Psoas muscle (tissue), 8 donors: ENCODE data around the gene ATG4B. TPM values are rescaled to one million over a fixed set of nuclear protein-coding genes. Genes with fewer than 3 reads are reported as not detected.

Experiments
- ATAC-seq, 4 donors: fragments of 200-7000 bp; cut with Tn5 transposase; one replicate each; pipeline ENCODE4 v1.9.1; 2020; ENCODE audit warnings: moderate library complexity in 3 of 4, mild to moderate bottlenecking in 2 of 4
- DNase-seq, 2 donors: peaks; one replicate each; pipeline ENCODE4 v3.0.0-alpha.2; 2020
- H3K27ac ChIP-seq: fragments of 200-600 bp; one replicate; pipeline ENCODE4 v1.8.0; 2022
- H3K27me3 ChIP-seq, 3 donors: fragments of 200-600 bp in 1 of 3; one replicate each; pipeline versions ENCODE4 v1.6.1 to v1.8.0; 2013 to 2022; ENCODE audit warnings: low read length in 2 of 3, mild to moderate bottlenecking in 2 of 3, moderate library complexity in 1 of 3; ENCODE audit not compliant: insufficient read depth in 3 of 3
- H3K36me3 ChIP-seq, 2 donors: fragments of 200-600 bp in 1 of 2; one replicate each; pipeline versions ENCODE4 v1.6.1 to v1.8.0; 2013 to 2022; ENCODE audit warnings: low read depth in 1 of 2, mild to moderate bottlenecking in 1 of 2, moderate library complexity in 1 of 2; ENCODE audit not compliant: insufficient read depth in 1 of 2
- H3K4me1 ChIP-seq: fragments of 200-600 bp; one replicate; pipeline ENCODE4 v1.8.0; 2022
- H3K4me3 ChIP-seq: fragments of 200-600 bp; one replicate; pipeline ENCODE4 v1.8.0; 2022; ENCODE audit warnings: mild to moderate bottlenecking
- H3K9me3 ChIP-seq: fragments of 200-600 bp; one replicate; pipeline ENCODE4 v1.8.0; 2022
- CTCF ChIP-seq: fragments of 200-600 bp; IDR thresholded peaks from one replicate; pipeline ENCODE4 v1.8.0; 2022; ENCODE audit warnings: antibody characterized with exemption
- WGBS, 3 donors: extraction: QIAGEN DNeasy Blood & Tissue Kit; methylation state at CpG; one replicate each; pipeline versions ENCODE4 v1.1.6 to v1.1.7; 2013; 5-methylcytosine and 5-hydroxymethylcytosine counted together
- intact Hi-C, 2 donors: fragments of 100-400 bp; cut with DNase I; formaldehyde crosslinking; loops; one replicate each; pipeline versions ENCODE4 v1.11.0 to v1.14.2; 2022
- polyA plus RNA-seq, 3 donors: library from polyadenylated mRNA; stranded (reverse); fragments of 200-250 nt; gene quantifications; one replicate each; pipeline ENCODE4 v1.2.3, GENCODE V29; 2013
- total RNA-seq, 4 donors: library from RNA; stranded (reverse); fragmentation: NEBNext Ultra II Directional in 2 of 4; extraction: Animal tissue kit (Norgen Biotek cat#: 25700) in 2 of 4; gene quantifications; one replicate each; pipeline versions ENCODE4 v1.2.1 to v1.2.4, GENCODE V29; 2021 to 2023
- donor health status: healthy with polysubstance abuse.
- donor health status: DM: no; HTN: no; CAD: no; lungs with moderate emphysema.
- donor health status: Bipolar disorder and iron deficiency.
- donor health status: healthy.
- donor health status: DM: yes; HTN: yes; CAD: no.
- donor health status: DM: no; HTN: no; CAD: no.
- donor health status: DM: no; HTN: no; CAD: no.
- donor health status: DM: yes; HTN: yes; CAD: no.

The ATG4B gene
- total and polyA plus RNA-seq, 7 donors: 33.7 to 51.3 (median 40.0) TPM

GRCh38 chr2:241601841-241602240 lies 35.7 kb upstream of the ATG4B start:
- peaks cover 3 to 81% of the 10 kb centered on the region in 2 donors for H3K36me3 ChIP-seq
- intact Hi-C loops: loop anchor here in 1 of 2 donors (10.0 kb wide), 1 partner anchor 337 kb away; no protein-coding TSS in a partner anchor
- no peak for ATAC-seq

GRCh38 chr2:241602720-241603119 lies 34.8 kb upstream of the ATG4B start:
- 96 to 97% (median 96%) methylated on average over 17 of the region's 17 CpGs for WGBS, 3 donors
- peaks cover 8% of the 10 kb centered on the region for H3K4me1 ChIP-seq
- no peak for TF ChIP-seq CTCF
- DNase-seq (no peak), ATAC-seq (no peak)
- no peaks in the 10 kb centered on the region for H3K9me3 ChIP-seq
- H3K27me3 ChIP-seq: no peaks in the 10 kb centered on the region
- H3K27ac ChIP-seq: no peak overlapping the region
- no peak overlapping the region for H3K4me3 ChIP-seq
- intact Hi-C loops: loop anchor here in 1 of 2 donors (10.0 kb wide), 1 partner anchor 338 kb away; no protein-coding TSS in a partner anchor
- peaks cover 3 to 72% of the 10 kb centered on the region in 2 donors for H3K36me3 ChIP-seq

More at GRCh38 chr2:241601841-241602240, 35.7 kb upstream of the ATG4B start:
- H3K27ac ChIP-seq: no peak overlapping the region
- no peak for TF ChIP-seq CTCF
- no peak overlapping the region for H3K4me3 ChIP-seq
- no peaks in the 10 kb centered on the region for H3K9me3 ChIP-seq
- peaks cover 9% of the 10 kb centered on the region for H3K4me1 ChIP-seq
- DNase-seq: no peak
- no peaks in the 10 kb centered on the region for H3K27me3 ChIP-seq
- 91 to 94% (median 92%) methylated on average over 12 to 13 of the region's 13 CpGs for WGBS, 3 donors

GRCh38 chr2:241603686-241604085 lies 33.8 kb upstream of the ATG4B start:
- Histone ChIP-seq H3K9me3 (no peaks in the 10 kb centered on the region), H3K27ac (no peak overlapping the region), H3K36me3 (peaks cover 3 to 75% of the 10 kb centered on the region in 2 donors), H3K27me3 (no peaks in the 10 kb centered on the region), H3K4me1 (no peaks in the 10 kb centered on the region), H3K4me3 (no peak overlapping the region)
- ATAC-seq (no peak), DNase-seq (no peak)
- no peak for TF ChIP-seq CTCF
- intact Hi-C loops: loop anchor here in 1 of 2 donors (10.0 kb wide), 1 partner anchor 339 kb away; no protein-coding TSS in a partner anchor
- WGBS, 3 donors: 84 to 88% (median 88%) methylated on average over 5 of the region's 5 CpGs

- no peak overlapping the region for H3K4me3 ChIP-seq
- H3K36me3 ChIP-seq: peaks cover 3 to 54% of the 10 kb centered on the region in 2 donors
- ATAC-seq (no peak), DNase-seq (no peak)
- H3K27me3 ChIP-seq: no peaks in the 10 kb centered on the region
- H3K4me1 ChIP-seq: peaks cover 11% of the 10 kb centered on the region
- 94 to 98% (median 95%) methylated on average over 8 of the region's 8 CpGs for WGBS, 3 donors
- H3K27ac ChIP-seq: no peak overlapping the region
- intact Hi-C loops: loop anchor here in 1 of 2 donors (10.0 kb wide), 1 partner anchor 341 kb away; no protein-coding TSS in a partner anchor
- H3K9me3 ChIP-seq: no peaks in the 10 kb centered on the region
- TF ChIP-seq CTCF: no peak
Measured at GRCh38 chr2:241606186-241606585, 31.3 kb upstream of the ATG4B start.
